Spinal cord (tissue), 10 donors: ENCODE results near the gene GYPC. TPM values are rescaled to one million over a fixed set of nuclear protein-coding genes. Genes with fewer than 3 reads are reported as not detected.

Source experiments
- DNase-seq, 6 donors: peaks; one replicate each; pipeline versions ENCODE4 v3.0.0 to v3.0.0-alpha.2; 2013 to 2015; ENCODE audit warnings: low spot score in 6 of 6, low read depth in 4 of 6
- H3K27ac ChIP-seq: one replicate; pipeline ENCODE4 v1.5.1; 2013; ENCODE audit warnings: low read depth, low read length, control low read depth
- H3K27me3 ChIP-seq: one replicate; pipeline ENCODE4 v1.6.1; 2013; ENCODE audit warnings: low read length; ENCODE audit not compliant: control insufficient read depth, insufficient read depth
- H3K36me3 ChIP-seq: one replicate; pipeline ENCODE4 v1.6.1; 2013; ENCODE audit warnings: low read length; ENCODE audit not compliant: control insufficient read depth, insufficient read depth
- H3K4me1 ChIP-seq: one replicate; pipeline ENCODE4 v1.6.1; 2013; ENCODE audit warnings: low read length; ENCODE audit not compliant: control insufficient read depth, insufficient read depth
- H3K4me3 ChIP-seq: one replicate; pipeline ENCODE4 v1.5.1; 2013; ENCODE audit warnings: low read depth, low read length, control low read depth
- H3K9me3 ChIP-seq: one replicate; pipeline ENCODE4 v1.6.1; 2013; ENCODE audit warnings: low read length; ENCODE audit not compliant: control insufficient read depth, insufficient read depth
- WGBS: methylation state at CpG from one replicate; pipeline ENCODE4 v1.1.5; 2013; ENCODE audit warnings: missing lambda C conversion rate; ENCODE audit not compliant: insufficient coverage; 5-methylcytosine and 5-hydroxymethylcytosine counted together
- polyA plus RNA-seq, 2 donors: library from polyadenylated mRNA; unstranded; fragments of 120-200 nt; gene quantifications; one replicate each; pipeline ENCODE4 v1.2.1, GENCODE V29; 2013; ENCODE audit not compliant: insufficient read length in 2 of 2
- total RNA-seq, 2 donors: library from RNA; depleted of rRNA in 1 of 2; stranded (reverse); fragments of 120-200 nt in 1 of 2; fragments of >200 nt in 1 of 2; gene quantifications; one replicate each; pipeline versions ENCODE4 v1.2.3 to v1.2.4, GENCODE V29; 2013 to 2014
- donor health status: healthy.

GYPC gene
- total and polyA plus RNA-seq, 4 donors = 20.2 to 114 (median 50.6) TPM

- peak overlapping the region; percentile 52 for H3K4me3 ChIP-seq
- peak in 2 of 6 donors; percentile 22 to 36 for DNase-seq
Observed at GRCh38 chr2:126657148-126657635, 1.2 kb downstream of the GYPC start.

DNA sequence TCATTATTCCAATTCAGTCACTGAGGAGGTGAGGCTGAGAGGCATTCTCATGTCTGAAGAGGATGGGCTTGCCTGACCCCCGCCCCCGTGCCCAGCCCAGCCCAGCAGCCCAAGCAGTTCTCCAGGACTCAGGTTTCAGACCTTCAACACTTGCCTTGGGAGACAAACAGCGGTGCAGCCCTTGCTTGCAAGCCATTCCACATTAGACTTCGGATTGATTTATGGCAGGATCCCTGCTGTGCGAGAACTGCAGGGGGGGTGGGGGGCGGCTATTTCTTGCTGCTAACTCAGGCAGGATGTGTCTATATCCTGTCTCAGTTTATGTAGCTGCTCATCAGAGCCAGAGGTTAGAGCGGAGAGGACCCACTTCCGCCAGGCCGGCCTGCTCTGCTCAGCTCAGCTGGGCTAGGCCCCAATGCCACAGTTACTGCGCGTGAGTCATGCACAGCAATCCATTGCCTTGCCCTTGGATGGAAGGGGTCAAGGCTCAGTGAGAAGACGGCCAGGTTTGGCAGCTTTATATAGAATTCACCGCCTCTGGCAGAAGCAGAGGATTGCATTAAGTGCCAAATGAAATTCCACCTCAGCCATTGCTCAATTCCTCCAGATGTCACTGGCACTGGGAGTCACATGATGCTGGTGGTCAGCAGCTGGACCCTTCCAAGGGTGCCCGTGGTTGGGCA, 1.8 kb downstream of the GYPC start:
- H3K9me3 ChIP-seq = no peaks in the 10 kb centered on the region
- peak overlapping the region; percentile 85 for H3K27ac ChIP-seq
- DNase-seq = peak in 2 of 6 donors; percentile 37 to 55
- WGBS = 35% methylated on average over 14 of the region's 14 CpGs
- H3K4me1 ChIP-seq = peaks cover 29% of the 10 kb centered on the region
- H3K27me3 ChIP-seq = peaks cover 5% of the 10 kb centered on the region
- peaks cover 6% of the 10 kb centered on the region for H3K36me3 ChIP-seq
- peak overlapping the region; percentile 52 for H3K4me3 ChIP-seq

More at GRCh38 chr2:126657148-126657635, 1.2 kb downstream of the GYPC start:
- peaks cover 6% of the 10 kb centered on the region for H3K36me3 ChIP-seq
- peaks cover 29% of the 10 kb centered on the region for H3K4me1 ChIP-seq
- no peaks in the 10 kb centered on the region for H3K9me3 ChIP-seq
- WGBS = 69% methylated on average over 15 of the region's 16 CpGs
- H3K27me3 ChIP-seq = peaks cover 5% of the 10 kb centered on the region
- H3K27ac ChIP-seq = peak overlapping the region; percentile 85

GRCh38 chr2:126658319-126658904, 2.5 kb downstream of the GYPC start:
- H3K27me3 ChIP-seq = peaks cover 5% of the 10 kb centered on the region
- H3K27ac ChIP-seq = peak overlapping the region; percentile 36
- H3K36me3 ChIP-seq = peaks cover 6% of the 10 kb centered on the region
- WGBS = no CpG with 5 or more reads among the region's 2 CpGs
- no peak overlapping the region for H3K4me3 ChIP-seq
- H3K9me3 ChIP-seq = no peaks in the 10 kb centered on the region
- peaks cover 29% of the 10 kb centered on the region for H3K4me1 ChIP-seq
- DNase-seq = no peak

GRCh38 chr2:126658905-126659561, 3.1 kb downstream of the GYPC start:
- 59% methylated on average over 9 of the region's 10 CpGs for WGBS
- no peaks in the 10 kb centered on the region for H3K9me3 ChIP-seq
- no peak overlapping the region for H3K27ac ChIP-seq
- peaks cover 31% of the 10 kb centered on the region for H3K4me1 ChIP-seq
- H3K4me3 ChIP-seq = no peak overlapping the region
- peaks cover 5% of the 10 kb centered on the region for H3K27me3 ChIP-seq
- DNase-seq = no peak
- H3K36me3 ChIP-seq = peaks cover 6% of the 10 kb centered on the region

- no peak for DNase-seq
- Histone ChIP-seq H3K27me3 (peaks cover 5% of the 10 kb centered on the region), H3K4me1 (peaks cover 31% of the 10 kb centered on the region), H3K9me3 (no peaks in the 10 kb centered on the region), H3K36me3 (peaks cover 6% of the 10 kb centered on the region), H3K4me3 (no peak overlapping the region), H3K27ac (no peak overlapping the region)
- 92% methylated on average over 20 of the region's 23 CpGs for WGBS
Observed at GRCh38 chr2:126659562-126660467, 3.9 kb downstream of the GYPC start.

- 98% methylated on average over 7 of the region's 7 CpGs for WGBS
- Histone ChIP-seq H3K4me1 (peaks cover 32% of the 10 kb centered on the region), H3K36me3 (peaks cover 6% of the 10 kb centered on the region), H3K27ac (no peak overlapping the region), H3K27me3 (peaks cover 8% of the 10 kb centered on the region), H3K9me3 (no peaks in the 10 kb centered on the region), H3K4me3 (no peak overlapping the region)
- no peak for DNase-seq
Observed at GRCh38 chr2:126660971-126661370, 5.0 kb downstream of the GYPC start.

GRCh38 chr2:126661702-126662500, 5.9 kb downstream of the GYPC start:
- WGBS = 90% methylated on average over 9 of the region's 10 CpGs
- H3K9me3 ChIP-seq = no peaks in the 10 kb centered on the region
- DNase-seq = no peak
- H3K36me3 ChIP-seq = peaks cover 6% of the 10 kb centered on the region
- no peak overlapping the region for H3K4me3 ChIP-seq
- H3K4me1 ChIP-seq = peaks cover 33% of the 10 kb centered on the region
- no peak overlapping the region for H3K27ac ChIP-seq
- peaks cover 5% of the 10 kb centered on the region for H3K27me3 ChIP-seq

- no peak overlapping the region for H3K4me3 ChIP-seq
- H3K27me3 ChIP-seq = peaks cover 5% of the 10 kb centered on the region
- no peaks in the 10 kb centered on the region for H3K9me3 ChIP-seq
- peak in 1 of 6 donors; percentile 37 for DNase-seq
- H3K36me3 ChIP-seq = peaks cover 6% of the 10 kb centered on the region
- peaks cover 26% of the 10 kb centered on the region for H3K4me1 ChIP-seq
- no CpG with 5 or more reads among the region's 7 CpGs for WGBS
- no peak overlapping the region for H3K27ac ChIP-seq
Observed at GRCh38 chr2:126662621-126663020, 6.7 kb downstream of the GYPC start.
